AG09319 (cell line): ENCODE results near the gene PDPK1.

Experiments
- DNase-seq: peaks from one replicate; pipeline ENCODE4 v3.0.0-alpha.2; 2010; ENCODE audit warnings: low read depth; ENCODE audit errors: extremely low read depth
- CTCF ChIP-seq: IDR thresholded peaks from 2 replicates; pipeline ENCODE4 v1.5.1; 2011; ENCODE audit warnings: low read depth, mild to moderate bottlenecking, inconsistent platforms, low read length, moderate library complexity

The PDPK1 gene

DNA sequence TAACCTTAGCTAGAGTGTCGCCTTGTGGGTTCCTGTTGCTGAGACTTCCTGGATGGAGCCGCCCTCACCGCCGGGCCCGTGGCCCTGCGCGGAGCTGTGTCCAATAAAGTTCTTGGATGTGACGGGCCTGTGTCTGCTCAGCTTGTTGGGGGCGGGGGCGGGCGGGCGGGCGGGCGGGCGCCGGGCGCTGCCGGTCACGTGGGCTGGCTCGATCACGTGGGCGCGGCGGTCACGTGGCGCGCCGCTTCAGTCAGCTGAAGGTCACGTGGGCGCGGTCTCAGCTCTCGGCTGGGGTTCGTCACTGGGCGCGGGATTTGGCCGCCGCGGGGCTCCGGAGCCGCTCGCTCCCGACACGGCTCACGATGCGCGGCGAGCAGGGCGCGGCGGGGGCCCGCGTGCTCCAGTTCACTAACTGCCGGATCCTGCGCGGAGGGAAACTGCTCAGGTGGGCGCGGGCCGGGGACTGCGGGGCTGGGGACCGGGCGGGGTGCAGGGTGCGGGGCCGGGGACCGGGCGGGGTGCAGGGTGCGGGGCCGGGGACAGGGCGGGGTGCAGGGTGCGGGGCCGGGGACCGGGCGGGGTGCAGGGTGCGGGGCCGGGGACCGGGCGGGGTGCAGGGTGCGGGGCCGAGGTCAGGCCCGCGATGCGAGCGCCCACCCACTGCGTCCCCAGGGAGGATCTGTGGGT, 17.6 kb upstream of the PDPK1 start, which contains the start of gene AMDHD2:
AMDHD2 (plus strand) TSS at position 275 of the 687 bp plus-strand sequence; CDS start at position 363, 88 bp downstream.
- TF ChIP-seq CTCF: no peak
- peak; percentile 70 for DNase-seq

DNA sequence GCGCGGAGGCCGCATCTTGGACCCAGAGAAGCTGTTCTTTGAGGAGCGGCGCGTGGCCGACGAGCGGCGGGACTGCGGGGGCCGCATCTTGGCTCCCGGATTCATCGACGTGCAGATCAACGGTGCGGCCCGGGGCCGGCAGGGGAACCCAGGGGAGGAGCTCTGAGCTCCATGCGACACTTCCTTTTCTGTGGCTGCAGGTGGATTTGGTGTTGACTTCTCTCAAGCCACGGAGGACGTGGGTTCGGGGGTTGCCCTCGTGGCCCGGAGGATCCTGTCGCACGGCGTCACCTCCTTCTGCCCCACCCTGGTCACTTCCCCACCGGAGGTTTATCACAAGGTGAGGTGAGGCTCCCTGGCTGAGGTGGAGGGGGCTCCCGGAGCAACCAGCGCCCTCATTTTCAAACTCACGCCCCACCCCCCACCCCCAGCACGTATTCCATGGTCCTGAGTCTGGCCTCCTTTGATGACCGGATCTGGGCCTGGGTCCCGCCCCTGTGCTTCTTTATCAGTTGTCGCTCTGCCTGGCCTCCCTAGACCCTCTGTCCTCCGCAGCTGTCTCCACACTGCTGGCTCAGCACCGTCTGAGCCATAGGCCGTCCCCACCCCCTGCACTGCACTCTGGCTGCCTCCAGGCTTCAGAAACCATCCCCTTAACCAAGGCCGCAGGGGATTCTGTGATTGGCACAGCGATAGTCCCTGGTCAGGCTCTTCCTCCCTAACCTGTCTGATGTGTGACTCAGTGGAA, 16.9 kb upstream of the PDPK1 start:
- no peak for TF ChIP-seq CTCF
- no peak for DNase-seq

DNA sequence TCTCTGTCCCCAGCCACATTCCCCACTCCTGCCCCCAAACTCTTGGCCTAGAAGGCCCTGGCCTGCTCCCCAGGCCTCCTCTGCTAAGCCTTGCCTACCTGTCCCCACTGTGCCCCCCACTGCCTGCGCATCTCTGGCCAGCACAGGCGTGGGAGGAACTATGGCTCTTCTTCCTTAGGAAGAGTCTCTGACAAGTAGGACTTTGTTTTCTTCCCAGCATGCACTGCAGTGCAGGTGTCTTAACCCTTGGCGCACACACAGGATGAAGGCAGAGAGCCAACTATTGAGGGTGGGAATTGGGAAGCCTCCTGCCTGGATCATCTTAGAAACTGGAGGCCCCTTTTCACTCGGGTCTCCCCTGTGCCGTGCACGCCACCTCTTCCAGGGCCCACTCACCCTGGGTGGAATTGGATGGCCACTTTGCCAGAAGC, 14.0 kb upstream of the PDPK1 start:
- no peak for DNase-seq
- TF ChIP-seq CTCF: no peak

DNA sequence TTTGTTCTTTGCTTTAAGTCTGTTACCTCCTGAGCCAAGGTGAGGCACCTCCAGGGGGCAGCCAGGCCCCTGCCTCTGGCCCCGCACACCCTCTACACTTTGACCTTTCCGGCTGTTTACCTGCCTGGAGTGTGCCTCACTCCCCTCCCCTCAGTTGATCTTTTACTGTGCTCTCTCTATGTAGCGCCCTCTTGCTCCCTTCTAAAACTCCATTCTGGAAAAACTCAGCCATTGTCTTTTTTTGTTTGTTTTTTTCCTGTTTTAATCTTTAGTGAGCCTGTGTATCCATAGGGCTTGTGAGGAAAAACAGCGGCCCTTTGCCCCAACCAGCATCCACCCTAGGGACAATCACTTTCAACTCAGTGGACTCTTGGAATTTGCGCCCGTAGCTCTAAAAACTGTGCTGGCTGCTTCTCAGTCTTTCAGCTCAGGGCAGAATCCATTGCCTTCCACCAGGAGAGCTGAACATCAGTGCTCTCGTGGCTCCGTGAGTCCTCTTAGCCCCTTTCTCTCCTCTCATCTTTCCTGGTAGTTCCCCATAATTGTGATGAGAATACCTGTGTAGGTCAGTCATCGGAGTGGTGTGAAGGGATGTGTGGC, 13.4 kb upstream of the PDPK1 start:
- DNase-seq: no peak
- no peak for TF ChIP-seq CTCF

DNA sequence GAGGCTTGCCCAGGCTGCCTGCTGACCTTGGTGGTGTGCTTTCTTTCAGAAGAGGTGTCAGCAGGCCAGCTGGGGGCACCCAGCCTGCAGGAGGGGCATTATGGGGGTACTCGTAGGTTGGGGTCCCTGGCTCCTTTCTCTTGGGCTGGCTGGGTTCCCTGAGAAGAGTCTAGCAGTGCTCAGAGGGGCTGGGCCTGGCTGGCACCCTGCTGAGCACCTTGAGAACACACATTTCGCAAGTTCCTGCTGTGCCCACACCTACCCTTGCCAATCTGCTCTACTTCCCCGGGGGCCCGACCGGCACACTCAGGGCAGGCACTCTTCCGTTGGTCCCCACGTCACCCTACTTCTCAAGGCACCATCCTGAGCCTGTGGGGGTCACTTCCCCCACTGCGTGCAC, 11.7 kb upstream of the PDPK1 start:
- no peak for TF ChIP-seq CTCF
- DNase-seq: no peak

- TF ChIP-seq CTCF: no peak
- no peak for DNase-seq
Observed at GRCh38 chr16:2527071-2527783, 10.6 kb upstream of the PDPK1 start.
